PC-3 (cell line): ENCODE measurements around the gene ZNF512B.
"Not testable (repeated sequence)": the region's sequence is repeated elsewhere in the genome, so short reads cannot be mapped to it uniquely, and the experiment has no call there.

Experiments
- EZH2 ChIP-seq: fragments of 300-600 bp; sonication (generic); IDR thresholded peaks from one replicate; pipeline ENCODE4 v1.6.1; 2017; ENCODE audit warnings: antibody characterized with exemption, mild to moderate bottlenecking, low read length; ENCODE audit not compliant: unreplicated experiment
- TF ChIP-seq, protein P1 (sequence below): fragments of 300-600 bp; sonication (generic); conservative IDR thresholded peaks from 2 replicates; pipeline ENCODE4 v1.5.1; 2017; ENCODE audit warnings: antibody characterized with exemption, low read depth, mild to moderate bottlenecking, low read length

DNA sequence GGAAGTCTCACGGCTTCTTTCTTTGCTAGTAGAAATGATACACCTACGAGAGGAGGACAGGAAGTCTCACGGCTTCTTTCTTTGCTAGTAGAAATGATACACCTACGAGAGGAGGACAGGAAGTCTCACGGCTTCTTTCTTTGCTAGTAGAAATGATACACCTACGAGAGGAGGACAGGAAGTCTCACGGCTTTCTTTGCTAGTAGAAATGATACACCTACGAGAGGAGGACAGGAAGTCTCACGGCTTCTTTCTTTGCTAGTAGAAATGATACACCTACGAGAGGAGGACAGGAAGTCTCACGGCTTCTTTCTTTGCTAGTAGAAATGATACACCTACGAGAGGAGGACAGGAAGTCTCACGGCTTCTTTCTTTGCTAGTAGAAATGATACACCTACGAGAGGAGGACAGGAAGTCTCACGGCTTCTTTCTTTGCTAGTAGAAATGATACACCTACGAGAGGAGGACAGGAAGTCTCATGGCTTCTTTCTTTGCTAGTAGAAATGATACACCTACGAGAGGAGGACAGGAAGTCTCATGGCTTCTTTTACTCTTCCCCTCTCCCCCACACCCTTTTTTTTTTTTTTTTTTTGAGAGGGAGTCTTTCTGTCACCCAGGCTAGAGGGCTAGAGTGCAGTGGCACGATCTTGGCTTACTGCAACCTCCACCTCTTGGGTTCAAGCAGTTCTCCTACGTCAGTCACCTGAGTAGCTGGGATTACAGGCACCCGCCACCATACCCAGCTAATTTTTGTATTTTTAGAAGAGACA, 42.8 kb upstream of the ZNF512B start:
- TF ChIP-seq, protein P1, sequence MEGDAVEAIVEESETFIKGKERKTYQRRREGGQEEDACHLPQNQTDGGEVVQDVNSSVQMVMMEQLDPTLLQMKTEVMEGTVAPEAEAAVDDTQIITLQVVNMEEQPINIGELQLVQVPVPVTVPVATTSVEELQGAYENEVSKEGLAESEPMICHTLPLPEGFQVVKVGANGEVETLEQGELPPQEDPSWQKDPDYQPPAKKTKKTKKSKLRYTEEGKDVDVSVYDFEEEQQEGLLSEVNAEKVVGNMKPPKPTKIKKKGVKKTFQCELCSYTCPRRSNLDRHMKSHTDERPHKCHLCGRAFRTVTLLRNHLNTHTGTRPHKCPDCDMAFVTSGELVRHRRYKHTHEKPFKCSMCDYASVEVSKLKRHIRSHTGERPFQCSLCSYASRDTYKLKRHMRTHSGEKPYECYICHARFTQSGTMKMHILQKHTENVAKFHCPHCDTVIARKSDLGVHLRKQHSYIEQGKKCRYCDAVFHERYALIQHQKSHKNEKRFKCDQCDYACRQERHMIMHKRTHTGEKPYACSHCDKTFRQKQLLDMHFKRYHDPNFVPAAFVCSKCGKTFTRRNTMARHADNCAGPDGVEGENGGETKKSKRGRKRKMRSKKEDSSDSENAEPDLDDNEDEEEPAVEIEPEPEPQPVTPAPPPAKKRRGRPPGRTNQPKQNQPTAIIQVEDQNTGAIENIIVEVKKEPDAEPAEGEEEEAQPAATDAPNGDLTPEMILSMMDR, result not testable (repeated sequence)
- TF ChIP-seq EZH2, result not testable (repeated sequence)
